H1 (cell line): ENCODE results near the gene GMPR2. TPM values are rescaled to one million over a fixed set of nuclear protein-coding genes. Genes with fewer than 3 reads are reported as not detected.

ENCODE experiments used
- ASH2L ChIP-seq: fragments of 200-600, 300-600 bp; sonication (generic); IDR thresholded peaks from one replicate; pipeline ENCODE4 v1.7.1; 2017; ENCODE audit warnings: low read length
- CHD1 ChIP-seq: IDR thresholded peaks from 2 replicates; pipeline ENCODE4 v1.6.1; 2012; ENCODE audit warnings: low read depth, low read length, improper control_type of control experiment
- GTF2F1 ChIP-seq: IDR thresholded peaks from 2 replicates; pipeline ENCODE4 v1.6.1; 2012; ENCODE audit warnings: low read depth, low read length, improper control_type of control experiment, borderline replicate concordance
- MAFK ChIP-seq: IDR thresholded peaks from 2 replicates; pipeline ENCODE4 v1.6.1; 2012; ENCODE audit warnings: low read depth, mild to moderate bottlenecking, improper control_type of control experiment, low read length
- SIN3A ChIP-seq, 2 experiments: IDR thresholded peaks in 1 of 2; conservative IDR thresholded peaks in 1 of 2; 2 replicates each; pipeline ENCODE4 v1.6.1; 2011 to 2012; ENCODE audit warnings: low read length in 2 of 2, improper control_type of control experiment in 1 of 2, low read depth in 1 of 2, mild to moderate bottlenecking in 1 of 2
- SIRT6 ChIP-seq: IDR thresholded peaks from one replicate; pipeline ENCODE4 v1.7.1; 2012; ENCODE audit warnings: low read length, inconsistent platforms
- polyA plus RNA-seq, 7 experiments: library from polyadenylated mRNA; depleted of rRNA in 3 of 7; stranded (reverse) in 5 of 7; unstranded in 2 of 7; fragments of >200 nt in 5 of 7; fragments of 200-250 nt in 2 of 7; gene quantifications; 1 replicate in 5 of 7; 2 replicates in 1 of 7; 4 replicates in 1 of 7; pipeline versions ENCODE4 v1.2.1 to v1.2.3, GENCODE V29; 2011 to 2013; ENCODE audit warnings: missing spikeins in 2 of 7, mixed read lengths in 2 of 7
- total RNA-seq: library from RNA; stranded (reverse); fragmentation: NEBNext Ultra II Directional; extraction: Animal tissue kit (Norgen Biotek cat#: 25700); gene quantifications from 2 replicates; pipeline ENCODE4 v1.2.1, GENCODE V29; 2021

Gene GMPR2
- total and polyA plus RNA-seq, 2 of the 8 experiments (the other 6 are each of a cell fraction or from before 2014, with no cell fraction given): 61.6 to 85.3 TPM

DNA sequence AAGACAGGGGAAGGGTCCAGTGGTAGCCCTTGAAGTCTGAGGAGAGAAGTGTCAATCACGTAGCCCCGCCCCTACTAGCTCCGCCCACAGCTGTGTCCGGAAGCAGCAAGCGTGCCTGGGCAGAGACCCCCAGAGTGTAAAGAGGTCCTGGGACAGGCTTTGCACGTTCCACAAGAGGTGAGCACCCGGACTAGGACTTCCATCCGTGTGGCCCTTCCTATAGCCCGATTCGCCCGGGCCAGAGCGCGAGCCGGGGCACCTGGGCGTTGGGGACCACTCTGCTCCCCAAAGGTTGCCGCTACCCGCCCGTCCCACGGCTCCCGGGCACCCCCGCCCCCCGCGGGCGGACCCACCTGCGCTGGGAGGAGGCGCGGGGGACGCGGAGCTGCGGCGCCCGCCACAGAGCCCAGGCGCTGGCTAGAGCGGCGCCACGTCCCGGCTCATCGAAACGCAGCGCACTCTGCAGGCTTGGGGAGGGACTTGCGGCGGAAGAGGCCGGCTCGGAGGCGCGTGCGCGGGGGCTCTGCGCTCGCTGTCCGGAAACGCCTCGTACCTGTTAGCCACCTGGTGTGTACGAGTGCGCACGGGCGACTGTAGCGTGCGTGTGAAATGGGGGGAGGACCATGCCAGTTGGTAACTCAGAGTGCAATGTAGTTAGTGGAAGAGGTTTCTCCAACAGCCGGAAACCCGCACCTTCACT lies 38.6 kb downstream of the GMPR2 start, which contains the start of gene RABGGTA (continued):
- TF ChIP-seq CHD1 (no peak), MAFK (no peak), GTF2F1 (peak; percentile 18; the same call in 1 of the 2 replicates), SIN3A (conservative IDR thresholded peaks at IDR 0.05 in 1 of 2, IDR thresholded peaks at IDR 0.05 in 1 of 2; ENCODE audit: low read depth in 1 of 2, low read length in 2 of 2) (peak; percentile 88 to 93; a peak in 3 of 4 replicates), ASH2L (peak; percentile 93), SIRT6 (no peak)
